Measurements from ENCODE around the gene MOV10L1. TPM values are rescaled to one million over a fixed set of nuclear protein-coding genes. Genes with fewer than 3 reads are reported as not detected.

Gene MOV10L1
- total and polyA plus RNA-seq, 2 donors (not counting 1 experiment from before 2014, with no cell fraction given): 0.03 to 0.83 TPM

- Histone ChIP-seq H3K79me2 (ENCODE audit: control insufficient read depth, insufficient read depth, low read length) (no peaks in the 10 kb centered on the region), H3K27ac (ENCODE audit: insufficient read depth, low read length) (no peak overlapping the region), H3K4me3 (replicated peaks in 1 of 4; ENCODE audit: control extremely low read depth in 1 of 4, insufficient read depth in 1 of 4, low read depth in 3 of 4, low read length in 4 of 4) (no peak overlapping the region), H3K4me2 (ENCODE audit: extremely low read depth, insufficient read depth, low read length) (no peak overlapping the region), H3K9ac (ENCODE audit: insufficient read depth, low read length) (no peak overlapping the region), H2AFZ (ENCODE audit: low read length) (no peak overlapping the region), H4K20me1 (ENCODE audit: control insufficient read depth, extremely low read depth, insufficient read depth, low read length) (no peaks in the 10 kb centered on the region), H3K4me1 (ENCODE audit: control insufficient read depth, extremely low read depth, insufficient read depth, low read length) (no peaks in the 10 kb centered on the region), H3K36me3 (ENCODE audit: control insufficient read depth, insufficient read depth, low read length) (no peaks in the 10 kb centered on the region), H3K9me3 (ENCODE audit: control insufficient read depth, insufficient read depth, low read depth, low read length) (no peaks in the 10 kb centered on the region), H3K27me3 (ENCODE audit: control insufficient read depth, insufficient read depth, low read length) (no peaks in the 10 kb centered on the region)
- TF ChIP-seq, protein P1, sequence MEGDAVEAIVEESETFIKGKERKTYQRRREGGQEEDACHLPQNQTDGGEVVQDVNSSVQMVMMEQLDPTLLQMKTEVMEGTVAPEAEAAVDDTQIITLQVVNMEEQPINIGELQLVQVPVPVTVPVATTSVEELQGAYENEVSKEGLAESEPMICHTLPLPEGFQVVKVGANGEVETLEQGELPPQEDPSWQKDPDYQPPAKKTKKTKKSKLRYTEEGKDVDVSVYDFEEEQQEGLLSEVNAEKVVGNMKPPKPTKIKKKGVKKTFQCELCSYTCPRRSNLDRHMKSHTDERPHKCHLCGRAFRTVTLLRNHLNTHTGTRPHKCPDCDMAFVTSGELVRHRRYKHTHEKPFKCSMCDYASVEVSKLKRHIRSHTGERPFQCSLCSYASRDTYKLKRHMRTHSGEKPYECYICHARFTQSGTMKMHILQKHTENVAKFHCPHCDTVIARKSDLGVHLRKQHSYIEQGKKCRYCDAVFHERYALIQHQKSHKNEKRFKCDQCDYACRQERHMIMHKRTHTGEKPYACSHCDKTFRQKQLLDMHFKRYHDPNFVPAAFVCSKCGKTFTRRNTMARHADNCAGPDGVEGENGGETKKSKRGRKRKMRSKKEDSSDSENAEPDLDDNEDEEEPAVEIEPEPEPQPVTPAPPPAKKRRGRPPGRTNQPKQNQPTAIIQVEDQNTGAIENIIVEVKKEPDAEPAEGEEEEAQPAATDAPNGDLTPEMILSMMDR (conservative IDR thresholded peaks at IDR 0.05 in 1 of 2, IDR thresholded peaks at IDR 0.05 in 1 of 2; ENCODE audit: low read depth in 1 of 2, low read length in 2 of 2): no peak
- TF ChIP-seq EZH2 (IDR thresholded peaks at IDR 0.05; ENCODE audit: low read length, missing control alignments): no peak
- no peak for DNase-seq (ENCODE audit: low read depth in 2 of 2)
These were observed 26.0 kb upstream of the MOV10L1 start for GRCh38 chr22:50063589-50064393.

- DNase-seq (ENCODE audit: low read depth in 2 of 2): no peak
- Histone ChIP-seq H3K79me2 (ENCODE audit: control insufficient read depth, insufficient read depth, low read length) (no peaks in the 10 kb centered on the region), H2AFZ (ENCODE audit: low read length) (no peak overlapping the region), H4K20me1 (ENCODE audit: control insufficient read depth, extremely low read depth, insufficient read depth, low read length) (no peaks in the 10 kb centered on the region), H3K4me2 (ENCODE audit: extremely low read depth, insufficient read depth, low read length) (no peak overlapping the region), H3K36me3 (ENCODE audit: control insufficient read depth, insufficient read depth, low read length) (no peaks in the 10 kb centered on the region), H3K27ac (ENCODE audit: insufficient read depth, low read length) (no peak overlapping the region), H3K4me3 (replicated peaks in 1 of 4; ENCODE audit: control extremely low read depth in 1 of 4, insufficient read depth in 1 of 4, low read depth in 3 of 4, low read length in 4 of 4) (no peak overlapping the region), H3K9me3 (ENCODE audit: control insufficient read depth, insufficient read depth, low read depth, low read length) (no peaks in the 10 kb centered on the region), H3K4me1 (ENCODE audit: control insufficient read depth, extremely low read depth, insufficient read depth, low read length) (no peaks in the 10 kb centered on the region), H3K27me3 (ENCODE audit: control insufficient read depth, insufficient read depth, low read length) (no peaks in the 10 kb centered on the region), H3K9ac (ENCODE audit: insufficient read depth, low read length) (no peak overlapping the region)
- TF ChIP-seq EZH2 (IDR thresholded peaks at IDR 0.05; ENCODE audit: low read length, missing control alignments): no peak
- TF ChIP-seq, protein P1 (conservative IDR thresholded peaks at IDR 0.05 in 1 of 2, IDR thresholded peaks at IDR 0.05 in 1 of 2; ENCODE audit: low read depth in 1 of 2, low read length in 2 of 2): no peak
These were observed 25.4 kb upstream of the MOV10L1 start for GRCh38 chr22:50064453-50064852.

DNA sequence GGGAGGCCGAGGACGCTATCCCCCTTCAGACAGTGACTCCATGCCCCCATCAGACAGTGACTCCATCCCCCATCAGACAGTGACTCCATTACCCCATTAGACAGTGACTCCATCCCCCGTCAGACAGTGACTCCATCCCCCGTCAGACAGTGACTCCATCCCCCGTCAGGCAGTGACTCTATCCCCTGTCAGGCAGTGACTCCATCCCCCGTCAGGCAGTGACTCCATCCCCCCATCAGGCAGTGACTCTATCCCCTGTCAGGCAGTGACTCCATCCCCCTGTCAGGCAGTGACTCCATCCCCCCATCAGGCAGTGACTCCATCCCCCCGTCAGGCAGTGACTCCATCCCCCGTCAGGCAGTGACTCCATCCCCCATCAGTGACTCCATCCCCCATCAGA, 22.6 kb upstream of the MOV10L1 start:
- no peak overlapping the region for H3K4me2 ChIP-seq (ENCODE audit: extremely low read depth, insufficient read depth, low read length)
- no peak overlapping the region for H2AFZ ChIP-seq (ENCODE audit: low read length)
- no peaks in the 10 kb centered on the region for H3K36me3 ChIP-seq (ENCODE audit: control insufficient read depth, insufficient read depth, low read length)
- no peak overlapping the region for H3K27ac ChIP-seq (ENCODE audit: insufficient read depth, low read length)
- no peaks in the 10 kb centered on the region for H4K20me1 ChIP-seq (ENCODE audit: control insufficient read depth, extremely low read depth, insufficient read depth, low read length)
- H3K9me3 ChIP-seq (ENCODE audit: control insufficient read depth, insufficient read depth, low read depth, low read length): no peaks in the 10 kb centered on the region
- no peaks in the 10 kb centered on the region for H3K27me3 ChIP-seq (ENCODE audit: control insufficient read depth, insufficient read depth, low read length)
- H3K79me2 ChIP-seq (ENCODE audit: control insufficient read depth, insufficient read depth, low read length): no peaks in the 10 kb centered on the region
- H3K9ac ChIP-seq (ENCODE audit: insufficient read depth, low read length): no peak overlapping the region
- TF ChIP-seq, protein P1 (conservative IDR thresholded peaks at IDR 0.05 in 1 of 2, IDR thresholded peaks at IDR 0.05 in 1 of 2; ENCODE audit: low read depth in 1 of 2, low read length in 2 of 2): no peak
- TF ChIP-seq EZH2 (IDR thresholded peaks at IDR 0.05; ENCODE audit: low read length, missing control alignments): no peak
- no peak overlapping the region for H3K4me3 ChIP-seq (replicated peaks in 1 of 4; ENCODE audit: control extremely low read depth in 1 of 4, insufficient read depth in 1 of 4, low read depth in 3 of 4, low read length in 4 of 4)
- no peak for DNase-seq (ENCODE audit: low read depth in 2 of 2)
- H3K4me1 ChIP-seq (ENCODE audit: control insufficient read depth, extremely low read depth, insufficient read depth, low read length): no peaks in the 10 kb centered on the region

Data from fibroblast of lung (primary cell).